LNCaP clone FGC (cell line): ENCODE data around the gene NELFCD.
"Not testable (repeated sequence)": the region's sequence is repeated elsewhere in the genome, so short reads cannot be mapped to it uniquely, and the experiment has no call there.

Experiments used
- DNase-seq: peaks from one replicate; pipeline ENCODE4 v3.0.0-alpha.2; 2011; ENCODE audit warnings: low read depth
- H3K4me3 ChIP-seq: 2 replicates; pipeline ENCODE4 v1.5.1; 2011; ENCODE audit warnings: mild to moderate bottlenecking, low read depth, low read length, control low read depth
- CTCF ChIP-seq: IDR thresholded peaks from 2 replicates; pipeline ENCODE4 v1.5.1; 2012; ENCODE audit warnings: mild to moderate bottlenecking; ENCODE audit not compliant: control insufficient read depth, insufficient read depth; ENCODE audit errors: extremely low read depth

NELFCD gene

GRCh38 chr20:58963060-58963584 lies 17.9 kb upstream of the NELFCD start:
- no peak for TF ChIP-seq CTCF
- no peak overlapping the region for H3K4me3 ChIP-seq
- DNase-seq = no peak

GRCh38 chr20:58963922-58964321 lies 17.1 kb upstream of the NELFCD start:
- not testable (repeated sequence) for H3K4me3 ChIP-seq, DNase-seq

GRCh38 chr20:58965270-58966064 lies 15.6 kb upstream of the NELFCD start:
- DNase-seq = no peak
- H3K4me3 ChIP-seq = no peak overlapping the region
- no peak for TF ChIP-seq CTCF

GRCh38 chr20:58967652-58968429 lies 13.2 kb upstream of the NELFCD start:
- no peak for DNase-seq
- H3K4me3 ChIP-seq = no peak overlapping the region
- no peak for TF ChIP-seq CTCF

- DNase-seq = no peak
- no peak overlapping the region for H3K4me3 ChIP-seq
- TF ChIP-seq CTCF = no peak
Observed at GRCh38 chr20:58969439-58969838, 11.6 kb upstream of the NELFCD start.

GRCh38 chr20:58970146-58970545 lies 10.9 kb upstream of the NELFCD start:
- TF ChIP-seq CTCF = no peak
- DNase-seq = no peak
- no peak overlapping the region for H3K4me3 ChIP-seq

- DNase-seq = no peak
- TF ChIP-seq CTCF = no peak
- H3K4me3 ChIP-seq = no peak overlapping the region
Observed at GRCh38 chr20:58971429-58971828, 9.6 kb upstream of the NELFCD start.
